HEK293 (cell line): ENCODE measurements around the gene USHBP1.
A peak's percentile ranks its signal among the peaks of the same experiment; 100 is the strongest.

Experiments used
- GLI2 ChIP-seq: fragments of 450-650 bp; formaldehyde crosslinking; IDR thresholded peaks from 2 replicates; pipeline ENCODE4; 2017; ENCODE audit warnings: missing biosample characterization, missing genetic modification characterization, low read depth, borderline replicate concordance
- GLI4 ChIP-seq: fragments of 450-650 bp; formaldehyde crosslinking; IDR thresholded peaks from 2 replicates; pipeline ENCODE4 v1.5.1; 2016; ENCODE audit warnings: missing biosample characterization, missing genetic modification characterization
- PRDM1 ChIP-seq: fragments of 450-650 bp; formaldehyde crosslinking; IDR thresholded peaks from 2 replicates; pipeline ENCODE4; 2016; ENCODE audit warnings: missing biosample characterization, missing genetic modification characterization
- TCF7L2 ChIP-seq: IDR thresholded peaks from 2 replicates; pipeline ENCODE4 v1.6.1; 2011; ENCODE audit warnings: low read depth, mild to moderate bottlenecking, inconsistent platforms, low read length, moderate library complexity, borderline replicate concordance
- TRIM28 ChIP-seq: IDR thresholded peaks from 2 replicates; pipeline ENCODE4 v1.6.1; 2011; ENCODE audit warnings: low read length, control low read depth, borderline replicate concordance
- YY2 ChIP-seq: fragments of 450-650 bp; formaldehyde crosslinking; IDR thresholded peaks from 2 replicates; pipeline ENCODE4 v1.5.1; 2016; ENCODE audit warnings: missing biosample characterization, missing genetic modification characterization
- ZBTB1 ChIP-seq: fragments of 450-650 bp; formaldehyde crosslinking; IDR thresholded peaks from 2 replicates; pipeline ENCODE4 v1.5.1; 2016; ENCODE audit warnings: missing biosample characterization, missing genetic modification characterization
- ZBTB10 ChIP-seq: fragments of 450-650 bp; formaldehyde crosslinking; IDR thresholded peaks from 2 replicates; pipeline ENCODE4 v1.5.1; 2016; ENCODE audit warnings: missing biosample characterization, missing genetic modification characterization
- ZIC2 ChIP-seq: fragments of 450-650 bp; formaldehyde crosslinking; IDR thresholded peaks from 2 replicates; pipeline ENCODE4 v1.5.1; 2016; ENCODE audit warnings: missing biosample characterization, missing genetic modification characterization
- ZNF140 ChIP-seq: fragments of 450-650 bp; formaldehyde crosslinking; IDR thresholded peaks from 2 replicates; pipeline ENCODE4 v1.5.1; 2016; ENCODE audit warnings: missing biosample characterization, missing genetic modification characterization
- ZNF146 ChIP-seq: fragments of 450-650 bp; formaldehyde crosslinking; IDR thresholded peaks from 2 replicates; pipeline ENCODE4 v1.5.1; 2016; ENCODE audit warnings: missing biosample characterization, missing genetic modification characterization
- ZNF26 ChIP-seq: fragments of 450-650 bp; formaldehyde crosslinking; IDR thresholded peaks from 2 replicates; pipeline ENCODE4 v1.5.1; 2016; ENCODE audit warnings: missing biosample characterization, missing genetic modification characterization
- ZNF366 ChIP-seq: fragments of 450-650 bp; formaldehyde crosslinking; conservative IDR thresholded peaks from 2 replicates; pipeline ENCODE4 v1.5.1; 2016; ENCODE audit warnings: missing biosample characterization, missing genetic modification characterization
- ZNF529 ChIP-seq: fragments of 450-650 bp; formaldehyde crosslinking; IDR thresholded peaks from 2 replicates; pipeline ENCODE4 v1.5.1; 2017; ENCODE audit warnings: missing genetic modification characterization, missing biosample characterization; ENCODE audit not compliant: insufficient replicate concordance
- ZNF560 ChIP-seq: fragments of 450-650 bp; formaldehyde crosslinking; IDR thresholded peaks from 2 replicates; pipeline ENCODE4 v1.5.1; 2017; ENCODE audit warnings: missing biosample characterization, missing genetic modification characterization, borderline replicate concordance
- ZNF660 ChIP-seq: fragments of 450-650 bp; IDR thresholded peaks from 2 replicates; pipeline ENCODE4 v1.5.1; 2018; ENCODE audit warnings: missing biosample characterization, mild to moderate bottlenecking, missing genetic modification characterization
- ZNF747 ChIP-seq: fragments of 450-650 bp; formaldehyde crosslinking; IDR thresholded peaks from 2 replicates; pipeline ENCODE4 v1.5.1; 2016; ENCODE audit warnings: missing biosample characterization, missing genetic modification characterization
- ZNF777 ChIP-seq: fragments of 450-650 bp; formaldehyde crosslinking; IDR thresholded peaks from 2 replicates; pipeline ENCODE4 v1.5.1; 2017; ENCODE audit warnings: missing biosample characterization, missing genetic modification characterization, borderline replicate concordance
- ZSCAN4 ChIP-seq: fragments of 450-650 bp; formaldehyde crosslinking; IDR thresholded peaks from 2 replicates; pipeline ENCODE4 v1.5.1; 2017; ENCODE audit warnings: missing biosample characterization, missing genetic modification characterization
- TF ChIP-seq, protein P1 (sequence below): fragments of 450-650 bp; formaldehyde crosslinking; IDR thresholded peaks from 2 replicates; pipeline ENCODE4 v1.5.1; 2016; ENCODE audit warnings: missing biosample characterization, missing genetic modification characterization
- TF ChIP-seq, protein P2 (sequence below): fragments of 450-650 bp; formaldehyde crosslinking; IDR thresholded peaks from 2 replicates; pipeline ENCODE4 v1.5.1; 2016; ENCODE audit warnings: missing biosample characterization, missing genetic modification characterization, borderline replicate concordance
- TF ChIP-seq, protein P3 (sequence below): fragments of 450-650 bp; formaldehyde crosslinking; IDR thresholded peaks from 2 replicates; pipeline ENCODE4 v1.5.1; 2016; ENCODE audit warnings: missing biosample characterization, missing genetic modification characterization

Gene USHBP1

GRCh38 chr19:17235300-17235970 is 29.1 kb downstream of the USHBP1 start (continued):
- TF ChIP-seq, protein P1, sequence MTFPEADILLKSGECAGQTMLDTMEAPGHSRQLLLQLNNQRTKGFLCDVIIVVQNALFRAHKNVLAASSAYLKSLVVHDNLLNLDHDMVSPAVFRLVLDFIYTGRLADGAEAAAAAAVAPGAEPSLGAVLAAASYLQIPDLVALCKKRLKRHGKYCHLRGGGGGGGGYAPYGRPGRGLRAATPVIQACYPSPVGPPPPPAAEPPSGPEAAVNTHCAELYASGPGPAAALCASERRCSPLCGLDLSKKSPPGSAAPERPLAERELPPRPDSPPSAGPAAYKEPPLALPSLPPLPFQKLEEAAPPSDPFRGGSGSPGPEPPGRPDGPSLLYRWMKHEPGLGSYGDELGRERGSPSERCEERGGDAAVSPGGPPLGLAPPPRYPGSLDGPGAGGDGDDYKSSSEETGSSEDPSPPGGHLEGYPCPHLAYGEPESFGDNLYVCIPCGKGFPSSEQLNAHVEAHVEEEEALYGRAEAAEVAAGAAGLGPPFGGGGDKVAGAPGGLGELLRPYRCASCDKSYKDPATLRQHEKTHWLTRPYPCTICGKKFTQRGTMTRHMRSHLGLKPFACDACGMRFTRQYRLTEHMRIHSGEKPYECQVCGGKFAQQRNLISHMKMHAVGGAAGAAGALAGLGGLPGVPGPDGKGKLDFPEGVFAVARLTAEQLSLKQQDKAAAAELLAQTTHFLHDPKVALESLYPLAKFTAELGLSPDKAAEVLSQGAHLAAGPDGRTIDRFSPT (tag by site-specific recombination): no peak
- TF ChIP-seq ZSCAN4 (tag by site-specific recombination) (no peak), PRDM1 (tag by site-specific recombination) (no peak), TCF7L2 (no peak), ZBTB1 (tag by site-specific recombination) (no peak), ZNF777 (tag by site-specific recombination) (no peak), ZNF26 (tag by site-specific recombination) (no peak), ZBTB10 (peak; percentile 70; the same call in 1 of the 2 replicates), ZIC2 (0 out of 2 replicates have a peak, but pooled peaks have one; percentile 20), GLI4 (tag by site-specific recombination) (no peak), GLI2 (tag by site-specific recombination) (no peak), YY2 (tag by site-specific recombination) (peak; percentile 62; the same call in 1 of the 2 replicates), ZNF146 (tag by site-specific recombination) (no peak), ZNF560 (tag by site-specific recombination) (no peak), ZNF529 (tag by site-specific recombination) (no peak), ZNF660 (tag by site-specific recombination) (peak; percentile 85), TRIM28 (no peak; the same call in 1 of the 2 replicates), ZNF747 (tag by site-specific recombination) (no peak), ZNF366 (peak; percentile 75), ZNF140 (no peak)
- TF ChIP-seq, protein P2, sequence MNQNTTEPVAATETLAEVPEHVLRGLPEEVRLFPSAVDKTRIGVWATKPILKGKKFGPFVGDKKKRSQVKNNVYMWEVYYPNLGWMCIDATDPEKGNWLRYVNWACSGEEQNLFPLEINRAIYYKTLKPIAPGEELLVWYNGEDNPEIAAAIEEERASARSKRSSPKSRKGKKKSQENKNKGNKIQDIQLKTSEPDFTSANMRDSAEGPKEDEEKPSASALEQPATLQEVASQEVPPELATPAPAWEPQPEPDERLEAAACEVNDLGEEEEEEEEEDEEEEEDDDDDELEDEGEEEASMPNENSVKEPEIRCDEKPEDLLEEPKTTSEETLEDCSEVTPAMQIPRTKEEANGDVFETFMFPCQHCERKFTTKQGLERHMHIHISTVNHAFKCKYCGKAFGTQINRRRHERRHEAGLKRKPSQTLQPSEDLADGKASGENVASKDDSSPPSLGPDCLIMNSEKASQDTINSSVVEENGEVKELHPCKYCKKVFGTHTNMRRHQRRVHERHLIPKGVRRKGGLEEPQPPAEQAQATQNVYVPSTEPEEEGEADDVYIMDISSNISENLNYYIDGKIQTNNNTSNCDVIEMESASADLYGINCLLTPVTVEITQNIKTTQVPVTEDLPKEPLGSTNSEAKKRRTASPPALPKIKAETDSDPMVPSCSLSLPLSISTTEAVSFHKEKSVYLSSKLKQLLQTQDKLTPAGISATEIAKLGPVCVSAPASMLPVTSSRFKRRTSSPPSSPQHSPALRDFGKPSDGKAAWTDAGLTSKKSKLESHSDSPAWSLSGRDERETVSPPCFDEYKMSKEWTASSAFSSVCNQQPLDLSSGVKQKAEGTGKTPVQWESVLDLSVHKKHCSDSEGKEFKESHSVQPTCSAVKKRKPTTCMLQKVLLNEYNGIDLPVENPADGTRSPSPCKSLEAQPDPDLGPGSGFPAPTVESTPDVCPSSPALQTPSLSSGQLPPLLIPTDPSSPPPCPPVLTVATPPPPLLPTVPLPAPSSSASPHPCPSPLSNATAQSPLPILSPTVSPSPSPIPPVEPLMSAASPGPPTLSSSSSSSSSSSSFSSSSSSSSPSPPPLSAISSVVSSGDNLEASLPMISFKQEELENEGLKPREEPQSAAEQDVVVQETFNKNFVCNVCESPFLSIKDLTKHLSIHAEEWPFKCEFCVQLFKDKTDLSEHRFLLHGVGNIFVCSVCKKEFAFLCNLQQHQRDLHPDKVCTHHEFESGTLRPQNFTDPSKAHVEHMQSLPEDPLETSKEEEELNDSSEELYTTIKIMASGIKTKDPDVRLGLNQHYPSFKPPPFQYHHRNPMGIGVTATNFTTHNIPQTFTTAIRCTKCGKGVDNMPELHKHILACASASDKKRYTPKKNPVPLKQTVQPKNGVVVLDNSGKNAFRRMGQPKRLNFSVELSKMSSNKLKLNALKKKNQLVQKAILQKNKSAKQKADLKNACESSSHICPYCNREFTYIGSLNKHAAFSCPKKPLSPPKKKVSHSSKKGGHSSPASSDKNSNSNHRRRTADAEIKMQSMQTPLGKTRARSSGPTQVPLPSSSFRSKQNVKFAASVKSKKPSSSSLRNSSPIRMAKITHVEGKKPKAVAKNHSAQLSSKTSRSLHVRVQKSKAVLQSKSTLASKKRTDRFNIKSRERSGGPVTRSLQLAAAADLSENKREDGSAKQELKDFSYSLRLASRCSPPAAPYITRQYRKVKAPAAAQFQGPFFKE (tag by site-specific recombination): no peak
- TF ChIP-seq, protein P3, sequence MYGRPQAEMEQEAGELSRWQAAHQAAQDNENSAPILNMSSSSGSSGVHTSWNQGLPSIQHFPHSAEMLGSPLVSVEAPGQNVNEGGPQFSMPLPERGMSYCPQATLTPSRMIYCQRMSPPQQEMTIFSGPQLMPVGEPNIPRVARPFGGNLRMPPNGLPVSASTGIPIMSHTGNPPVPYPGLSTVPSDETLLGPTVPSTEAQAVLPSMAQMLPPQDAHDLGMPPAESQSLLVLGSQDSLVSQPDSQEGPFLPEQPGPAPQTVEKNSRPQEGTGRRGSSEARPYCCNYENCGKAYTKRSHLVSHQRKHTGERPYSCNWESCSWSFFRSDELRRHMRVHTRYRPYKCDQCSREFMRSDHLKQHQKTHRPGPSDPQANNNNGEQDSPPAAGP: no peak
